A549 (cell line): ENCODE results near the gene HAND2. TPM values are rescaled to one million over a fixed set of nuclear protein-coding genes. Genes with fewer than 3 reads are reported as not detected.

ENCODE experiments used
- ATAC-seq, 2 experiments: fragments of 200-7000 bp in 1 of 2; fragments of >200 bp in 1 of 2; cut with Nextera tagmentation in 1 of 2; cut with Tn5 transposase in 1 of 2; 3 replicates each; pipeline versions ENCODE4 v1.8.0 to v1.9.1; 2018 to 2020; ENCODE audit warnings: mild to moderate bottlenecking in 1 of 2, moderate library complexity in 1 of 2
- CTCF ChIA-PET: fragments of 300-600 bp; sonication (Branson Sonifier 250); formaldehyde crosslinking; extraction: SDS; loops from one replicate; lab custom pipeline; 2021; ENCODE audit warnings: antibody characterized with exemption, inconsistent platforms; lab: Yijun Ruan, JAX
- POLR2A ChIA-PET: fragments of 350-600 bp; formaldehyde crosslinking; extraction: SDS; loops from one replicate; lab custom pipeline; 2021; ENCODE audit warnings: antibody characterized with exemption, inconsistent platforms; lab: Yijun Ruan, JAX
- DNase-seq, 2 experiments: peaks; one replicate each; pipeline versions ENCODE4 v3.0.0 to v3.0.0-alpha.2; 2011 to 2016; ENCODE audit warnings: low read depth in 1 of 2, low spot score in 1 of 2
- FAIRE-seq: peaks from 2 replicates; lab custom pipeline; 2011; peaks lifted over from hg19 to GRCh38; lab: Jason Lieb, UNC
- H3K27ac ChIP-seq, 2 experiments: fragments of >200 bp; sonication (Bioruptor Twin); formaldehyde crosslinking; 3 replicates each; pipeline ENCODE4 v1.5.1; 2016 to 2017
- H3K4me1 ChIP-seq: fragments of >200 bp; sonication (Bioruptor Twin); formaldehyde crosslinking; 3 replicates; pipeline ENCODE4 v1.6.1; 2016
- H3K4me2 ChIP-seq: fragments of >200 bp; sonication (Bioruptor Twin); formaldehyde crosslinking; 3 replicates; pipeline ENCODE4 v1.6.1; 2016
- H3K4me3 ChIP-seq: fragments of >200 bp; sonication (Bioruptor Twin); formaldehyde crosslinking; 3 replicates; pipeline ENCODE4 v1.5.1; 2016
- H3K9me3 ChIP-seq: fragments of >200 bp; sonication (Bioruptor Twin); formaldehyde crosslinking; 3 replicates; pipeline ENCODE4 v1.6.1; 2016
- BHLHE40 ChIP-seq: IDR thresholded peaks from 2 replicates; pipeline ENCODE4 v1.6.1; 2012; ENCODE audit warnings: low read depth, low read length, inconsistent platforms
- CHD2 ChIP-seq: fragments of 150-350 bp; IDR thresholded peaks from 2 replicates; pipeline ENCODE4 v1.6.1; 2014; ENCODE audit warnings: low read length; ENCODE audit not compliant: partially characterized antibody
- EHMT2 ChIP-seq: fragments of 200-600 bp; sonication (generic); IDR thresholded peaks from 2 replicates; pipeline ENCODE4 v1.6.1; 2016; ENCODE audit warnings: antibody characterized with exemption, low read depth, mild to moderate bottlenecking, moderate library complexity
- HDAC2 ChIP-seq: fragments of 200-600 bp; sonication (generic); IDR thresholded peaks from 2 replicates; pipeline ENCODE4 v1.6.1; 2016
- HES2 ChIP-seq: fragments of >200 bp; sonication (Bioruptor Twin); formaldehyde crosslinking; IDR thresholded peaks from 2 replicates; pipeline ENCODE4 v1.6.1; 2016
- HMGXB4 ChIP-seq: fragments of 250-450 bp; sonication (Bioruptor Pico); IDR thresholded peaks from 2 replicates; pipeline ENCODE4 v1.5.0; 2021; ENCODE audit warnings: mild to moderate bottlenecking, moderate library complexity, borderline replicate concordance
- HOXB5 ChIP-seq: fragments of 250-450 bp; sonication (Bioruptor Pico); IDR thresholded peaks from 2 replicates; pipeline ENCODE4 v1.5.0; 2020; ENCODE audit warnings: mild to moderate bottlenecking, moderate library complexity
- JUN ChIP-seq, 2 experiments: fragments of >200 bp; sonication (Bioruptor Twin); formaldehyde crosslinking; IDR thresholded peaks; 2 replicates in 1 of 2; 3 replicates in 1 of 2; pipeline ENCODE4 v1.6.1; 2016 to 2017
- KDM1A ChIP-seq: fragments of 200-600 bp; sonication (generic); IDR thresholded peaks from 2 replicates; pipeline ENCODE4 v1.6.1; 2016; ENCODE audit warnings: low read depth, mild to moderate bottlenecking
- MAFK ChIP-seq: fragments of 450-650 bp; IDR thresholded peaks from 2 replicates; pipeline ENCODE4 v1.6.1; 2014; ENCODE audit not compliant: partially characterized antibody
- MAX ChIP-seq: IDR thresholded peaks from 2 replicates; pipeline ENCODE4 v1.6.1; 2012
- MAZ ChIP-seq: fragments of 150-350 bp; IDR thresholded peaks from 2 replicates; pipeline ENCODE4 v1.6.1; 2014; ENCODE audit warnings: antibody characterized with exemption, low read depth, low read length, borderline replicate concordance
- NFE2L2 ChIP-seq: fragments of 150-350 bp; conservative IDR thresholded peaks from 2 replicates; pipeline ENCODE4 v1.6.1; 2014; ENCODE audit warnings: low read length
- NPAS2 ChIP-seq: fragments of 250-450 bp; sonication (Bioruptor Pico); IDR thresholded peaks from 2 replicates; pipeline ENCODE4 v1.8.0; 2022; ENCODE audit warnings: mild to moderate bottlenecking, moderate library complexity, borderline replicate concordance
- NR3C1 ChIP-seq: fragments of >200 bp; sonication (Bioruptor Twin); formaldehyde crosslinking; IDR thresholded peaks from 3 replicates; pipeline ENCODE4 v1.6.1; 2017
- PHF8 ChIP-seq: fragments of 200-600 bp; sonication (generic); IDR thresholded peaks from 2 replicates; pipeline ENCODE4 v1.6.1; 2016; ENCODE audit warnings: low read depth, mild to moderate bottlenecking, antibody characterized with exemption, moderate library complexity, borderline replicate concordance
- RCOR1 ChIP-seq: fragments of 150-350 bp; IDR thresholded peaks from 2 replicates; pipeline ENCODE4 v1.6.1; 2014; ENCODE audit warnings: antibody characterized with exemption, low read length, low read depth
- SMC3 ChIP-seq: fragments of >200 bp; sonication (Bioruptor Twin); formaldehyde crosslinking; IDR thresholded peaks from 3 replicates; pipeline ENCODE4 v1.6.1; 2018; ENCODE audit warnings: inconsistent platforms
- SREBF2 ChIP-seq: fragments of 450-650 bp; IDR thresholded peaks from 2 replicates; pipeline ENCODE4 v1.6.1; 2014; ENCODE audit warnings: mild to moderate bottlenecking, moderate library complexity
- TFCP2L1 ChIP-seq: fragments of 250-450 bp; sonication (Bioruptor Pico); IDR thresholded peaks from 2 replicates; pipeline ENCODE4 v1.5.0; 2021; ENCODE audit warnings: mild to moderate bottlenecking
- ZFP36 ChIP-seq: fragments of 450-650 bp; IDR thresholded peaks from 2 replicates; pipeline ENCODE4 v1.6.1; 2014; ENCODE audit warnings: borderline replicate concordance; ENCODE audit not compliant: partially characterized antibody
- ZNF302 ChIP-seq: fragments of 250-450 bp; sonication (Bioruptor Pico); IDR thresholded peaks from 2 replicates; pipeline ENCODE4 v1.9.0; 2021; ENCODE audit warnings: inconsistent platforms, mild to moderate bottlenecking, moderate library complexity
- ZSCAN20 ChIP-seq: fragments of 250-450 bp; sonication (Bioruptor Pico); IDR thresholded peaks from 2 replicates; pipeline ENCODE4 v1.8.0; 2022; ENCODE audit warnings: mild to moderate bottlenecking, moderate library complexity
- WGBS: methylation state at CpG from one replicate; pipeline ENCODE4 v1.1.6; 2017; ENCODE audit errors: missing lambda C conversion rate; 5-methylcytosine and 5-hydroxymethylcytosine counted together
- polyA plus RNA-seq, 4 experiments: library from polyadenylated mRNA; depleted of rRNA in 3 of 4; stranded (reverse); fragments of >200 nt; fragmentation: RNase III in 1 of 4; extraction: RNeasy Plus Mini Kit Qiagen cat#74134 plus additional on column Dnase treatment in 1 of 4; gene quantifications; 2 replicates in 3 of 4; 3 replicates in 1 of 4; pipeline ENCODE4 v1.2.3, GENCODE V29; 2011 to 2017
- TF ChIP-seq, protein P1 (sequence below): IDR thresholded peaks from 2 replicates; pipeline ENCODE4 v1.6.1; 2012; ENCODE audit warnings: low read depth, borderline replicate concordance
- TF ChIP-seq, protein P2 (sequence below): fragments of >200 bp; sonication (Bioruptor Twin); formaldehyde crosslinking; IDR thresholded peaks from 3 replicates; pipeline ENCODE4 v1.6.1; 2016
- TF ChIP-seq, protein P3 (sequence below): fragments of 250-450 bp; sonication (Bioruptor Pico); IDR thresholded peaks from 2 replicates; pipeline ENCODE4 v1.5.0; 2020; ENCODE audit warnings: low read depth, mild to moderate bottlenecking, moderate library complexity

Gene HAND2
- polyA plus RNA-seq, 2 of the 4 experiments (the other 2 are of a cell fraction): 0.44 to 0.63 TPM

- Histone ChIP-seq H3K27ac (no peak overlapping the region), H3K9me3 (no peaks in the 10 kb centered on the region), H3K4me3 (no peak overlapping the region)
- no peak for FAIRE-seq
- 66% methylated on average over 12 of the region's 12 CpGs for WGBS
- TF ChIP-seq TFCP2L1 (CRISPR knock-in tag): no peak
- TF ChIP-seq MAX: peak; percentile 44; the same call in 1 of the 2 replicates
- no peak for TF ChIP-seq NPAS2 (CRISPR knock-in tag)
- TF ChIP-seq, protein P1, sequence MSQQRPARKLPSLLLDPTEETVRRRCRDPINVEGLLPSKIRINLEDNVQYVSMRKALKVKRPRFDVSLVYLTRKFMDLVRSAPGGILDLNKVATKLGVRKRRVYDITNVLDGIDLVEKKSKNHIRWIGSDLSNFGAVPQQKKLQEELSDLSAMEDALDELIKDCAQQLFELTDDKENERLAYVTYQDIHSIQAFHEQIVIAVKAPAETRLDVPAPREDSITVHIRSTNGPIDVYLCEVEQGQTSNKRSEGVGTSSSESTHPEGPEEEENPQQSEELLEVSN: peak; percentile 73
- TF ChIP-seq, all 56 proteins: peak for 2
- ChIA-PET CTCF (interaction anchor here (0.8 to 1.3 kb wide), 3 partner anchors 12 to 31 kb away, joined by 3 to 4 read pairs (median 3); no protein-coding TSS in a partner anchor), POLR2A (no interaction called here)
- DNase-seq (peak in 1 of 2 experiments; percentile 39), ATAC-seq (peak; percentile 59 to 91; a peak in 5 of 6 replicates)
- no peak overlapping the region for H3K4me2 ChIP-seq
- H3K4me1 ChIP-seq: no peaks in the 10 kb centered on the region
Observed at GRCh38 chr4:173536808-173537429, 6.9 kb upstream of the HAND2 start.

GRCh38 chr4:173535957-173536356, 5.9 kb upstream of the HAND2 start:
- Histone ChIP-seq H3K4me3 (no peak overlapping the region), H3K4me2 (no peak overlapping the region), H3K27ac (no peak overlapping the region), H3K4me1 (no peaks in the 10 kb centered on the region), H3K9me3 (no peaks in the 10 kb centered on the region)
- ATAC-seq (no peak), DNase-seq (no peak), FAIRE-seq (no peak)
- ChIA-PET POLR2A (no interaction called here), CTCF (interaction anchor here (1.2 to 1.3 kb wide), 2 partner anchors 12 kb away, joined by 3 to 4 read pairs; no protein-coding TSS in a partner anchor)
- 64% methylated on average over 5 of the region's 5 CpGs for WGBS
- no peak for TF ChIP-seq HOXB5 (CRISPR knock-in tag)
- no peak for TF ChIP-seq KDM1A
- no peak for TF ChIP-seq TFCP2L1 (CRISPR knock-in tag)
- no peak for TF ChIP-seq HES2
- no peak for TF ChIP-seq MAZ
- no peak for TF ChIP-seq ZNF302 (CRISPR knock-in tag)
- TF ChIP-seq, protein P2, sequence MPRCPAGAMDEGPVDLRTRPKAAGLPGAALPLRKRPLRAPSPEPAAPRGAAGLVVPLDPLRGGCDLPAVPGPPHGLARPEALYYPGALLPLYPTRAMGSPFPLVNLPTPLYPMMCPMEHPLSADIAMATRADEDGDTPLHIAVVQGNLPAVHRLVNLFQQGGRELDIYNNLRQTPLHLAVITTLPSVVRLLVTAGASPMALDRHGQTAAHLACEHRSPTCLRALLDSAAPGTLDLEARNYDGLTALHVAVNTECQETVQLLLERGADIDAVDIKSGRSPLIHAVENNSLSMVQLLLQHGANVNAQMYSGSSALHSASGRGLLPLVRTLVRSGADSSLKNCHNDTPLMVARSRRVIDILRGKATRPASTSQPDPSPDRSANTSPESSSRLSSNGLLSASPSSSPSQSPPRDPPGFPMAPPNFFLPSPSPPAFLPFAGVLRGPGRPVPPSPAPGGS: no peak
- no peak for TF ChIP-seq SMC3
- TF ChIP-seq CHD2: no peak
- TF ChIP-seq, protein P3, sequence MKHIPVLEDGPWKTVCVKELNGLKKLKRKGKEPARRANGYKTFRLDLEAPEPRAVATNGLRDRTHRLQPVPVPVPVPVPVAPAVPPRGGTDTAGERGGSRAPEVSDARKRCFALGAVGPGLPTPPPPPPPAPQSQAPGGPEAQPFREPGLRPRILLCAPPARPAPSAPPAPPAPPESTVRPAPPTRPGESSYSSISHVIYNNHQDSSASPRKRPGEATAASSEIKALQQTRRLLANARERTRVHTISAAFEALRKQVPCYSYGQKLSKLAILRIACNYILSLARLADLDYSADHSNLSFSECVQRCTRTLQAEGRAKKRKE (CRISPR knock-in tag): no peak
- no peak for TF ChIP-seq JUN (IDR thresholded peaks at IDR 0.05)
- no peak for TF ChIP-seq SREBF2

GRCh38 chr4:173535165-173535902, 5.3 kb upstream of the HAND2 start:
- POLR2A ChIA-PET: no interaction called here
- CTCF ChIA-PET: interaction anchor here (1.3 kb wide), 1 partner anchor 12 kb away, joined by 4 read pairs; no protein-coding TSS in a partner anchor
- no peaks in the 10 kb centered on the region for H3K9me3 ChIP-seq
- TF ChIP-seq, protein P2: no peak
- no peak for TF ChIP-seq EHMT2
- TF ChIP-seq BHLHE40: no peak
- TF ChIP-seq NFE2L2: no peak
- TF ChIP-seq KDM1A: no peak
- no peak for TF ChIP-seq NR3C1
- TF ChIP-seq MAFK: no peak
- TF ChIP-seq HDAC2: no peak
- TF ChIP-seq HMGXB4: no peak
- no peak for TF ChIP-seq ZSCAN20
- TF ChIP-seq RCOR1: no peak
- TF ChIP-seq ZFP36: no peak
- TF ChIP-seq PHF8: no peak
- TF ChIP-seq TFCP2L1 (CRISPR knock-in tag): no peak
- TF ChIP-seq SREBF2: no peak

More at GRCh38 chr4:173535165-173535902, 5.3 kb upstream of the HAND2 start:
- Histone ChIP-seq H3K4me3 (no peak overlapping the region), H3K27ac (no peak overlapping the region), H3K4me2 (no peak overlapping the region), H3K4me1 (peaks cover 2% of the 10 kb centered on the region; the same call in 1 of the 3 replicates)
- FAIRE-seq (no peak), DNase-seq (no peak), ATAC-seq (no peak)
- 61% methylated on average over 9 of the region's 9 CpGs for WGBS
